ENCODE measurements around the gene EVI5.

DNA sequence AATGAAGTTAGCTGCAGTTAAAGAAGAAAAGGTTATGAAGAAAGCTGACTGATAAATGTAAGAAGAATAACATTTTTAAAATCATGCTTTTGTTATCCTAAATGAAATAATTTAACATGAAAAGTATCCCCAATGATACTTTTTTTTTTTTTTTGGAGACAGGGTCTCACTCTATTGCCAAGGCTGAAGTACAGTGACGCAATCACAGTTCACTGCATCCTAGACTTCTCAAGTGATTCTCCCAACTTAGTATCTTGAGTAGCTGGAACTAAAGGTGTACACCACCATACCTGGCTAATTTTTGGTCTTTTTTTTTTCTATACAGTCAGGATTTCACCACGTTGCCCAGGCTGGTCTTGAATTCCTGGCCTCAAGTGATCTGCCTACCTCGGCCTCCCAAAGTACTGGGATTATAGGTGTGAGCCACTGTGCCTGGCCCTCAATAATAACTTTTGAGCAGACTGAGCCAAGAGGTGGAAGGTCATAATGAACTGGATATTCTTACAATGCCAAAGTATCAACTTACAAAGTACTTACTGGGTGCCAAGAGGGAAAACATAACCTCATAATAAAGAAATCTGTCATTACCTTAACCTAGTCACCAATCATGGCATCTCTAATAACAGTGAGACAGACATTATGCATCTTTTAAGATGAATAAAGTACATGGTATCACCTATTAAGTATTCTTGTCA is 94.5 kb downstream of the EVI5 start:
- TF ChIP-seq, protein P1, sequence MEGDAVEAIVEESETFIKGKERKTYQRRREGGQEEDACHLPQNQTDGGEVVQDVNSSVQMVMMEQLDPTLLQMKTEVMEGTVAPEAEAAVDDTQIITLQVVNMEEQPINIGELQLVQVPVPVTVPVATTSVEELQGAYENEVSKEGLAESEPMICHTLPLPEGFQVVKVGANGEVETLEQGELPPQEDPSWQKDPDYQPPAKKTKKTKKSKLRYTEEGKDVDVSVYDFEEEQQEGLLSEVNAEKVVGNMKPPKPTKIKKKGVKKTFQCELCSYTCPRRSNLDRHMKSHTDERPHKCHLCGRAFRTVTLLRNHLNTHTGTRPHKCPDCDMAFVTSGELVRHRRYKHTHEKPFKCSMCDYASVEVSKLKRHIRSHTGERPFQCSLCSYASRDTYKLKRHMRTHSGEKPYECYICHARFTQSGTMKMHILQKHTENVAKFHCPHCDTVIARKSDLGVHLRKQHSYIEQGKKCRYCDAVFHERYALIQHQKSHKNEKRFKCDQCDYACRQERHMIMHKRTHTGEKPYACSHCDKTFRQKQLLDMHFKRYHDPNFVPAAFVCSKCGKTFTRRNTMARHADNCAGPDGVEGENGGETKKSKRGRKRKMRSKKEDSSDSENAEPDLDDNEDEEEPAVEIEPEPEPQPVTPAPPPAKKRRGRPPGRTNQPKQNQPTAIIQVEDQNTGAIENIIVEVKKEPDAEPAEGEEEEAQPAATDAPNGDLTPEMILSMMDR (conservative IDR thresholded peaks at IDR 0.05 in 1 of 2, IDR thresholded peaks at IDR 0.05 in 1 of 2; ENCODE audit: extremely low read depth in 1 of 2, insufficient read depth in 1 of 2, low read depth in 1 of 2, low read length in 2 of 2), result no peak
- TF ChIP-seq EZH2 (IDR thresholded peaks at IDR 0.05; ENCODE audit: borderline replicate concordance, low read length), result no peak
